GM18498 (cell line): ENCODE measurements around the gene ARHGAP26.
"Not testable (repeated sequence)": the region's sequence is repeated elsewhere in the genome, so short reads cannot be mapped to it uniquely, and the experiment has no call there.

Experiments
- ATAC-seq: cut with Tn5 transposase; IDR thresholded peaks from one replicate; pipeline ENCODE4 v1.9.1; 2021; ENCODE audit warnings: mild to moderate bottlenecking, moderate library complexity; ENCODE audit not compliant: unreplicated experiment

Gene ARHGAP26

DNA sequence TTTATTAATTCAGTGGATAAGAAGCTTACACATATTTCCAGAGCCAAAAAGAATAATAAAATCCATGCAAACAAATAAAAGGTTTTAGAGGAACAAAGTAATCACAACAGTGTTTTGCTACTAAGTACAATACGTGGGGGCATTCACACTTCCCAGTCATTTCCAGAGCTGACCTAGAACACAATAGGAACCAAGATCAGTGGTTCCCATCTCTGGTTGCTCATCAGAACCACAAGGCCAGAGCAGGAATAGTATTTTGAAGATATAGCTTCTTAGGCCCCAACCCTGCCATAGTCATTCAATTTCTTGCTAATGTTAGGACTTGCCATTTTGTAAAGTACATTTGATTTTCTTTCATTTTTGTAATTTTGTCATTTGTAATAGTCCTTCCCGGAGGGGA, 417.9 kb downstream of the ARHGAP26 start:
- ATAC-seq = no peak

- no peak for ATAC-seq
Measured at GRCh38 chr5:143188692-143189091, 418.5 kb downstream of the ARHGAP26 start.

DNA sequence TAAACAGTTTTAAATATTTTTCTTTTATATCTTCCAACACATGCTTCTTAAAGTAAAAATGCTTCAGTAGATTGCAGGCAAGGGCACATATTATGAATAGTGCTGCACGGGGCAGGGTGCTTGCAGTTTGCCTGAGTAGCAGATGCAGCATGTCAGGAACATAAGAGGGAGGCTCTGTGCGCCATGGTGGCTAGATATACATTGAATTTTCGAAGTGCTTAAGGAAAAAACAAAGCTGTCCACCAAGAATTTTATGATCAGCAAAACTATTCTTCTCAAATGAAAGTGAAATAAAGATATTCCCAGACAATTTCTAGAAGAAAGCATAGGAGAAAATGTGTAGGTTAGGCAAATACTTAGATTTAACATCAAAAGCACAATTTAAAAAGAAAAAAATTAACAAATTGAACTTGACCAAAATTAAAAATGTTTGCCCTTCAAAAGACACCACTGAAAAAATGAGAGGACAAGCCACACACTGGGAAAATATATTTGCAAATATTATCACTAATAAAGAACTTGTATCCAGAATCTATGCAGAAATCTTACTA, 420.2 kb downstream of the ARHGAP26 start:
- no peak for ATAC-seq

DNA sequence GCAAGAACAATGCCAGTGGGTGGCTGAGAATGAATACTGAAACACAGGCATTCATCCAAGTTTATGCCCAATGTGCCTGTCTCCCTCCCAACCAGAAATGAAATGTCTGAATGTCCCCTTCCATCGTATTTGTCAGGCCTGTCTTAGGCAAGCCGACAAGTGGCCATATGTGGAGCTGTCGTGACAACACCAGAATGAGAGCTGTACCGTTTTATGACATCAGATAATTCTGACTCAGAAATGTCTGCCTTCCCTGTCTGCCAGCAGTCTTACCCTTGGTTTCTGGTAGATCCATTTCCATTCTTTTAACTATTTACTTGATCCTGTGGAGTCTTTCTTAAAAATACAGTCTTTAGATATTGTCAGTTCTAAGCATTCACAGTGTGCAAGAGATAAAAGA, 421.5 kb downstream of the ARHGAP26 start:
- no peak for ATAC-seq

GRCh38 chr5:143192191-143192900, 422.2 kb downstream of the ARHGAP26 start:
- no peak for ATAC-seq

DNA sequence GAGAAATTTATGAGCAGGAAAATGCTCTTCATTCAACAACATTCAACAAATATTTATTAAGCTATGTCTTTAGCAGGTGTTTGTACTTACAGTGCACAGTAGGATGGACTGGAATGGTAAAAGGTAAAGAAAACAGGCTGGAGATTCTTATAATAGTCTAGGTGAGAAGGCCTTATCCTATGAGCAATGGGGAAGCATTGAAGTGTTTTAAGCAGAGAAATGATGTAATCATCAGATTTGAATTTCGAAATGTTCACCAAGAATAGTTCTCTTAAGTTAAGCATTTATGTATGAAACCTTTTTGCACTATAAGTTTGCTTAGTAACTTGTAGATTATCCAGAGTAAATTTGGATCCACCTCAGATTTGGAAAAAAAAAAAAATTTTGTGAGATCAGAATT, 424.0 kb downstream of the ARHGAP26 start:
- ATAC-seq = no peak

DNA sequence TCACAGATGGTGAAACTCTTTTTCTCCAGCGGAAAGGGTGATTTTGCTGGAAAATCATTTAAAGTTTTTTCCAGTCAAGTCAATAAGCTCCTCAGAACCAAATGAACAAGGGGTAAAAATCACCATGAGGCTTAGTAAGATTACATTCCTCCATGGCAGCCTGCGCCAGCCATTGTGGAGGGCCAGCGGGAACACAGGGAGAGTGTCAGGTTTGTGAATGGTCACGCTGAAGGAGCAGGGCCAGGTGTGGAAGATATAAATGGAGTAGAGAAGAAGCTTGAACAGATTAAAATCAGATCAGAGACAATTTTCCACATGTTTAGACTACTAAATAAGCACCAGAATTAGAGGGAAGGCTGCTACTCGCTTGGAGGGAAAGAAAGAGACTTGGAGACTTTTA, 424.5 kb downstream of the ARHGAP26 start:
- ATAC-seq = no peak

DNA sequence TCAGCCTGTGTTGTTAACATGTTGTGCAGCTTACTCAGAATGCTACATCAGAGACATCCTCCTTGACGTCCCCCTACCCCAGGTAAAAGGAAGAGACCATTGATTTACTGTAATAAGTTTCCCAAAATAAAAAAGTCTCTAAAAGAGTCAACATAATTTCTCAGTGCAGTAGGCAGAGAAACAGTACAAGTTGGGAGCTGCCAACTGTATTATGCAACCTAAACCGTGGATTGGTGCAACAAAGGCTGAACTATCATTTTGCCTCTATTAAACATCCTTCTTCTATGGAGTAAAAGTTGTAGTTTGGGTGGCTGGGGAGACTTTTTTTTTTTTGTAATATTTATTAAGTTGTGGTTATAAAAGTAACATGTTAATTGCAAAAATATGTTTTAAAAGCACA, 425.3 kb downstream of the ARHGAP26 start:
- ATAC-seq = no peak

DNA sequence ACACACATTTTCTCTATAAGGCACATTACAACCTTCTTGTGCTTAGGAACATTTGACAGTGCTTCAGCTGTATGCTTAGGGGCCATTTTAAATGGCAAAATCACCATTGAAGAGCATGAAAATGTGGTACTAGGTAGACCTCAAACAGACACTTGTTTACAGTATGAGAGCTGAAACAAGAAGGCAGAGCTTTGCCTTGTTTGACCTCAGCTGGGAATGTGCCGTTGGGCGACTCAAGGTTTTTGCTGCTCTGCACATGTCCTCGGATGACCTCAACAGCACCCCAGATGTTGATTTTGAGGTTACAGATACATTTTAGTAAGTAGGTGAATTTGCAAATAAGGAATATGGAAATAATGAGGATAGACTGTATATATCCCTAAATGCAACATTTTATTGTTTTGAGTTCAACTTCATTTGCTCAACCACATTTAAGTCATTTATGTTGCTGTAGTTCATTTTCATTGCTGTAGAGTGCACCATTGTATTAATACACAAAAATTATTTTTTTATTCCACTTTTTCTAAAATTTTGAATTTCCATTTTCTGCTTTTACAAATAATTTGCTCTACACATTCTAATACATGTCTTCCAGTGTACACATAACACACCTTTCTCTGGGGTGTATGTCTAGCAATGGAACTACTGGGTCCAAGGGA, 426.6 kb downstream of the ARHGAP26 start:
- ATAC-seq = no peak

DNA sequence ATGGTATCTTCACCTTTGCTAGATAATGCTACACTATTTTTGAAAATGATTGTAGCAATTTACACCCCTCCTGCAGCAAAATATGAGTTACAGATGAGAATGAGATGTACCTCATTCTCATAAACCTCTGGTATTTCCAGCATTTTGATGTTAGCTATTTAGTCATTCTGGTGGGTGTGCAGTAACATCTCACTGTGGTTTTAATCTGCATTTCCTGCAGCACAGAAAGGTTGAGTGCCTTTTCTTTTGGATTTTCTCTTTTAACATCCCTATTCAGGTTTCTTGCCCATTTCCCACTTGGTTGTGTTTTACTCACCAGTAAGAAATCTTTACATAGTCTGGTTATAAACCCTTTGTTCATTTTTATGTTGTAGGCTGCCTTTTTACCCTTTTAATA, 427.1 kb downstream of the ARHGAP26 start:
- no peak for ATAC-seq

- ATAC-seq = no peak
Measured at GRCh38 chr5:143198332-143198731, 428.2 kb downstream of the ARHGAP26 start.

GRCh38 chr5:143199161-143199560, 429.0 kb downstream of the ARHGAP26 start:
- no peak for ATAC-seq

GRCh38 chr5:143199843-143200242, 429.7 kb downstream of the ARHGAP26 start:
- ATAC-seq = no peak

DNA sequence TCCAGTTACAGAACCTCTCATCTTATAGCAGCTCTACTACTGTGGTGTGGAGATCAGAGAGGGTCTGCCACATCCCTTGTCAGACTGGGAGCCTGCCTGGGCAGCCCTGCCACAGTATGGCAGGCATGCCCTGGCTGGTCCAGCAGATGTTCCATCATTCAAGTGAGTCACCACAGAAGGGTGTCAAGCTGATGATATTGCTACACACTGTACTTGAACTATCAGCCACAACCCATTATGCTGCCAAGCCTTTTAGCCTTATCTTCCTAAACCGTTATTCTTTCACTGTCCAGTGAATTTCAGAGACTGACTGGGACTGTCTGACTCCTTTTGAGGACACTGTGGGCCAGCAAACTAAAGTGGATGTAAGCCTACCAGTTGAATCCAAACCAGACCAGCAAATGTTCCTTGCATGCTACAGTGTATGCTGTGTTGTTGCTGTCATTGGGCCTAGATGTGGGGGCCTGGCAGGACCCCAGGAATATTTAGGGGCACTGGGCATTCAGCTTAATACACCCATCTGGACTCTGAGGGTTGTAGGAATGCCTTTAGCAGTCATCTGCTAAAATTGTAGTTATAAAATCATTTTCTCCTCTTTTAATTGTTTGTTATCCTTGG, 430.7 kb downstream of the ARHGAP26 start:
- ATAC-seq = peak; percentile 60

DNA sequence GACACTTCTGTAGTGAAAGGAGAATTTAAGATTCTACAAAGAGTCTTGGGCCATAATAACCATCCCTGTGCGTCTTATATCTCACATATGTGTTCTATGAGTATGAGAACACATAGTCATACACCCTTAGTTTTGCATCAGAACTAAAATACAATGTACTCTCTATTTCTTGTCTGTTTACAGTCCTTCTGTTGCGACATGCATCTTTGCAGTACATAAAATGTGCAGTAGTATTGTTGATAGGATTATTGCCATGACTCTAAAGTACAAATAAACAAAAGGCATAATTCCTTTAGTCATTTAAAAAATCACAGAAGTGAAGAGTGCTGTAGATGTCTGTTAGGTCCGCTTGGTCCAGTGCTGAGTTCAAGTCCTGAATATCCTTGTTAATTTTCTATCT, 431.4 kb downstream of the ARHGAP26 start:
- ATAC-seq = no peak

DNA sequence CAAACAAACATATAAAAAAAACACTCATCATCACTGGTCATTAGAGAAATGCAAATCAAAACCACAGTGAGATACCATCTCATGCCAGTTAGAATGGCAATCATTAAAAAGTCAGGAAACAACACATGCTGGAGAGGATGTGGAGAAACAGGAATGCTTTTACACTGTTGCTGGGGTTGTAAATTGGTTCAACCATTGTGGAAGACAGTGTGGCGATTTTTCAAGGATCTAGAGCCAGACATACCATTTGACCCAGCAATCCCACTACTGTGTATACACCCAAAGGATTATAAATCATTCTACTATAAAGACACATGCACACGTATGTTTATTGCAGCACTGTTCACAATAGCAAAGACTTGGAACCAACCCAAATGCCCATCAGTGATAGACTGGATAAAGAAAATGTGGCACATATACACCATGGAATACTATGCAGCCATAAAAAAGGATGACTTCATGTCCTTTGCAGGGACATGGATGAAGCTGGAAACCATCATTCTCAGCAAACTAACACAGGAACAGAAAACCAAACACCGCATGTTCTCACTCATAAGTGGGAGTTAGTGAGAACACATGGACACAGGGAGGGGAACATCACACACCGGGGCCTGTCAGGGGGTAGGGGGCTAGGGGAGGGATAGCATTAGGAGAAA, 433.3 kb downstream of the ARHGAP26 start:
- ATAC-seq = not testable (repeated sequence)

DNA sequence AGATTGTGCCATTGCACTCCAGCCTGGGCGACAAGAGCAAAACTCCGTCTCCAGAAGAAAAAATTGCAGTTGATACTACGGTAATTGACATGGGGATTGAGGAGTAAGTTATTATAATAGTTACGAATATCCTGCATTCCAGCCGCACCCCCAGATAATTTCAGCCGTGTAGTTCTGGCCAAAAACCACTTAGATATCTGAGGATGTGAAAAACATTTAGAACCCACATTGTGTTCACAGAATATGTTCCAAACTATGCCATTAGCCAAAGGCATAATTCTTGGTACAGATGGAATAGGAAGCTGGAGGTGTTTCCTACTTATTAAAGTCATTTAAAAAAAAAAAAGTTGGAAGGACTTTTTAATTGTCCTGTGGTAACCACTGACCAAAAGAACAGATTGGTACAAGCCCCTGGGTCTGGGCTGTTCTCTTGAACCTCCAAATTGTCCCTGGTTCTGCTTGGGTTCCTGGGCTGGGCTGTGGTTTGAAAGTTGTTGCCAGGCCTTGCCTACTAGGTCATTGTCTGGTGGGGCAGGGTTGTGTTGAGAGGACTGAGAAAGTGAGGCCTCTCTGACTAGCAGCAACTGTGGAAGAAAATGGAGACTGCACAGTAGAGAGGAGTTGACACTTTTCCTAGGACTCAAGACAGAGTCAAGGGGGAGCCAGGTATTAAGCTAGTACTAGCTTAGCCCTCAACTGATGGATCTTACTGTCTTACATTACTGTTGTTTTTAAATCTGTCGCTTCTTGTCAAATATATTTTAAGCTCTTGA, 434.5 kb downstream of the ARHGAP26 start:
- no peak for ATAC-seq

DNA sequence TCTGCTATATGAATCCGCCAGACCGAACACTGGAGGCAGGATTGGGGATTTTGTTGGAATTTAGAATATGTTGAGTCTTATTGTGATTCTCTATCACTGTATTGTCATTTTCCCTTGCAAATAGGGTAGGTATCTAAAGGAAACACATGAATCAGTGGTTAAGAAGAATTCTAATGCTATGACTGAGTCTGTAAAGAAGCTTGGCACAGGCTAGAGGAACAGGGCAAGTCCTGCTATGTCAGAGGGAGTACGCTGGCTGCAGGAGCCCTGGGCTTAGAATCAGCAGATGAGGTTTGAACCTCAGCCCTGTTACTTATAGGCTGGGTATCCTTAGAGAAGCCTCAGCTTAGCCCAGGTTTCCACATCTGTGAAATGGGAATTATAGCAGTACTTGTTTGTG, 435.2 kb downstream of the ARHGAP26 start:
- ATAC-seq = no peak

DNA sequence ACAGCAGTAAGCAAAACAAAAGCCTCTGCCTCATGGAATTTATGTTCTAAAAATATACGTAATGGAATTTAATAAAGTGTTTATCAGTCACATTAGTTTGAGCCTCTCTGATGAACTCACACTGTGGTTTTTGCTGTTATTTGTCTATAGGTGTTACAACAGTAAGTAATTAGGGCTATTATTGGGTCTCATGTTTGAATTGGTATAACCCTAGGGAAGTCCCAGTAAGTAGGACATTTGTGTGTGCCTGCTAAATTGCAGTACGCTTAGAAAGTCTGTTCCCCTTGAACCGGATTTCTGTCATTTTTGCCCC, 435.7 kb downstream of the ARHGAP26 start:
- peak; percentile 24 for ATAC-seq

DNA sequence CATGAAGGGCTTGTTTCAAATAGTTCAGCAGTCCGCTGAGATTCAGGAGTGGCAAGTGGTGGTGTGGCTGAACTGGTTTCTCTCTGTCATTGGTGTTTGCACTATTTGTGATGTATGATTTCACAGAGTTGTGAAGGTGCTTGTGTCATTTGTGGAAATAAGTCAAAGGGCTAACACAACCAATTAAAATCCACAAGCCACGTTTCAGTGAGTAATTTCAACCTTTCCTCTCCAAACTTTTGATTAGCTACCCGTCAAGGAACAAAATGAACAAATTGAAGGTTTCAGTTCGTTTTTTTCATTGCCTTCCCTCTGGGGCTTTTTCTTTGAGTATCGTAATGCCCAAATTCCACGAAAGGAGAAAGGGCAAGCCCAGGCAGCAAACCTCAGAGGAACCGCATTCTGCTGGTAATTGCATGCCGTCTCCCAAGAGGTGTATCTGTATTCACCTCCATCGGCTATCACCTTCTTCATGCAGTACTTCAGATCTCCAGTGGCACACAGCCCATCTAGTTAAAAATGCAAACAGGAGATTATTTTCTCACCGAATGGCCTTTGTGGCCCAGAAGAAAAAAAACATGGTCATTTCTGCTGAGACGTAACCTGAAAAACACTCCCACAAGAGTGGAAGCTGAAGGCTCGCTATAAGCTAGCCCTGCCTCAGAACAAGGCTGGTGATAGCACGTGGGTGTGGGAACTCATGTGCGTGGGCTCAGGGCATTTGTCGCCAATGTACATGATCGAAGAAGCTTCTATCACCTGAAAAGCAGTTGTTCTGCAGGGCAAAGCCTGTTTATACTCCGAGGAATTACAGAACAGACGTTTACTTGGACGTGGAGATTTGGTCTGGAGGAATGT, 436.2 kb downstream of the ARHGAP26 start:
- ATAC-seq = peak; percentile 60
